PFSK-1 (cell line): ENCODE data around the gene SH3PXD2A.

Source experiments
- FOXP2 ChIP-seq: optimal IDR thresholded peaks from 2 replicates; pipeline ENCODE3; 2011; ENCODE audit warnings: borderline replicate concordance, control low read depth, inconsistent platforms; ENCODE audit not compliant: insufficient read depth; ENCODE audit errors: extremely low read length, extremely low read depth
- POLR2AphosphoS5 ChIP-seq: IDR thresholded peaks from 2 replicates; pipeline ENCODE4 v1.6.1; 2012; ENCODE audit warnings: low read depth, mild to moderate bottlenecking, control low read depth, low read length, moderate library complexity
- SIN3A ChIP-seq: IDR thresholded peaks from 2 replicates; pipeline ENCODE4 v1.6.1; 2012; ENCODE audit warnings: mild to moderate bottlenecking, low read length, moderate library complexity, borderline replicate concordance; ENCODE audit not compliant: insufficient read depth
- TAF1 ChIP-seq: IDR thresholded peaks from 2 replicates; pipeline ENCODE4 v1.6.1; 2012; ENCODE audit warnings: low read length, control low read depth, borderline replicate concordance; ENCODE audit not compliant: insufficient read depth
- TF ChIP-seq, protein P1 (sequence below), 2 experiments: IDR thresholded peaks; 2 replicates each; pipeline versions ENCODE4 v1.6.1 to v1.8.0; 2011 to 2012; ENCODE audit warnings: low read depth in 2 of 2, low read length in 2 of 2, control low read depth in 1 of 2, inconsistent platforms in 1 of 2, mild to moderate bottlenecking in 1 of 2, moderate library complexity in 1 of 2; ENCODE audit not compliant: insufficient read depth in 1 of 2

Gene SH3PXD2A

GRCh38 chr10:103847909-103848468 lies 7.4 kb downstream of the SH3PXD2A start:
- TF ChIP-seq, protein P1, sequence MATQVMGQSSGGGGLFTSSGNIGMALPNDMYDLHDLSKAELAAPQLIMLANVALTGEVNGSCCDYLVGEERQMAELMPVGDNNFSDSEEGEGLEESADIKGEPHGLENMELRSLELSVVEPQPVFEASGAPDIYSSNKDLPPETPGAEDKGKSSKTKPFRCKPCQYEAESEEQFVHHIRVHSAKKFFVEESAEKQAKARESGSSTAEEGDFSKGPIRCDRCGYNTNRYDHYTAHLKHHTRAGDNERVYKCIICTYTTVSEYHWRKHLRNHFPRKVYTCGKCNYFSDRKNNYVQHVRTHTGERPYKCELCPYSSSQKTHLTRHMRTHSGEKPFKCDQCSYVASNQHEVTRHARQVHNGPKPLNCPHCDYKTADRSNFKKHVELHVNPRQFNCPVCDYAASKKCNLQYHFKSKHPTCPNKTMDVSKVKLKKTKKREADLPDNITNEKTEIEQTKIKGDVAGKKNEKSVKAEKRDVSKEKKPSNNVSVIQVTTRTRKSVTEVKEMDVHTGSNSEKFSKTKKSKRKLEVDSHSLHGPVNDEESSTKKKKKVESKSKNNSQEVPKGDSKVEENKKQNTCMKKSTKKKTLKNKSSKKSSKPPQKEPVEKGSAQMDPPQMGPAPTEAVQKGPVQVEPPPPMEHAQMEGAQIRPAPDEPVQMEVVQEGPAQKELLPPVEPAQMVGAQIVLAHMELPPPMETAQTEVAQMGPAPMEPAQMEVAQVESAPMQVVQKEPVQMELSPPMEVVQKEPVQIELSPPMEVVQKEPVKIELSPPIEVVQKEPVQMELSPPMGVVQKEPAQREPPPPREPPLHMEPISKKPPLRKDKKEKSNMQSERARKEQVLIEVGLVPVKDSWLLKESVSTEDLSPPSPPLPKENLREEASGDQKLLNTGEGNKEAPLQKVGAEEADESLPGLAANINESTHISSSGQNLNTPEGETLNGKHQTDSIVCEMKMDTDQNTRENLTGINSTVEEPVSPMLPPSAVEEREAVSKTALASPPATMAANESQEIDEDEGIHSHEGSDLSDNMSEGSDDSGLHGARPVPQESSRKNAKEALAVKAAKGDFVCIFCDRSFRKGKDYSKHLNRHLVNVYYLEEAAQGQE (IDR thresholded peaks at IDR 0.05; ENCODE audit: insufficient read depth in 1 of 2, low read depth in 2 of 2, low read length in 2 of 2) = no peak
- TF ChIP-seq POLR2AphosphoS5 (no peak), TAF1 (no peak), FOXP2 (no peak), SIN3A (no peak)

DNA sequence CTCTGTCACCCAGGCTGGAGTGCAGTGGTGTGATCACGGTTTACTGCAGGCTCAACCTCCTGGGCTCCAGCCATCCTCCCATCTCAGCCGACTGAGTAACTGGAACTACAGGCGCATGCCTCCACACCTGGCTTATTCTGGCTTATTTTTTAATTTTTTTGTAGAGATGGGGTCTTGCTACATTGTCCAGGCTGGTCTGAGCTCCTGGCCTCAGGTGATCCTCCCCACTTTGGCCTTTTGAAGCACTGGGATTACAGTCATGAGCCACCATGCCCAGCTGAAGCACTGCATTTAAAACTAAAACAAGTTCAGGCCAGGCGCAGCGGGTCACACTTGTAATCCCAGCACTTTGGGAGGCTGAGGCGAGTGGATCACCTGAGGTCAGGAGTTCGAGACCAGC lies 8.0 kb downstream of the SH3PXD2A start:
- TF ChIP-seq FOXP2 = no peak
- TF ChIP-seq, protein P1 (IDR thresholded peaks at IDR 0.05; ENCODE audit: insufficient read depth in 1 of 2, low read depth in 2 of 2, low read length in 2 of 2) = no peak
- TF ChIP-seq POLR2AphosphoS5 = no peak
- no peak for TF ChIP-seq SIN3A
- no peak for TF ChIP-seq TAF1

GRCh38 chr10:103845972-103846371 lies 9.4 kb downstream of the SH3PXD2A start:
- TF ChIP-seq SIN3A = no peak
- TF ChIP-seq, protein P1 (IDR thresholded peaks at IDR 0.05; ENCODE audit: insufficient read depth in 1 of 2, low read depth in 2 of 2, low read length in 2 of 2) = no peak
- no peak for TF ChIP-seq POLR2AphosphoS5
- no peak for TF ChIP-seq FOXP2
- no peak for TF ChIP-seq TAF1

GRCh38 chr10:103843854-103844570 lies 11.4 kb downstream of the SH3PXD2A start:
- TF ChIP-seq POLR2AphosphoS5 = no peak
- TF ChIP-seq FOXP2 = no peak
- TF ChIP-seq TAF1 = no peak

GRCh38 chr10:103843045-103843444 lies 12.3 kb downstream of the SH3PXD2A start:
- TF ChIP-seq TAF1 (no peak), FOXP2 (no peak), SIN3A (no peak), POLR2AphosphoS5 (no peak)
- TF ChIP-seq, protein P1 (IDR thresholded peaks at IDR 0.05; ENCODE audit: insufficient read depth in 1 of 2, low read depth in 2 of 2, low read length in 2 of 2) = no peak
